ENCODE measurements around the gene ANKRD63. TPM values are rescaled to one million over a fixed set of nuclear protein-coding genes. Genes with fewer than 3 reads are reported as not detected.

Gene ANKRD63
- total and polyA plus RNA-seq, 2 donors (not counting 1 experiment from before 2014, with no cell fraction given), result not detected

- H3K4me2 ChIP-seq (ENCODE audit: extremely low read depth, insufficient read depth, low read length), result peak overlapping the region; percentile 58
- no peak overlapping the region for H3K27ac ChIP-seq (ENCODE audit: insufficient read depth, low read length)
- no peaks in the 10 kb centered on the region for H3K79me2 ChIP-seq (ENCODE audit: control insufficient read depth, insufficient read depth, low read length)
- DNase-seq (ENCODE audit: low read depth in 2 of 2), result no peak
- no peaks in the 10 kb centered on the region for H4K20me1 ChIP-seq (ENCODE audit: control insufficient read depth, extremely low read depth, insufficient read depth, low read length)
- TF ChIP-seq CTCF (conservative IDR thresholded peaks at IDR 0.05 in 1 of 2, IDR thresholded peaks at IDR 0.05 in 1 of 2; ENCODE audit: low read depth in 1 of 2, low read length in 2 of 2) (no peak), EZH2 (IDR thresholded peaks at IDR 0.05; ENCODE audit: low read length, missing control alignments) (peak; percentile 68)
- H3K36me3 ChIP-seq (ENCODE audit: control insufficient read depth, insufficient read depth, low read length), result no peaks in the 10 kb centered on the region
- H3K4me1 ChIP-seq (ENCODE audit: control insufficient read depth, extremely low read depth, insufficient read depth, low read length), result no peaks in the 10 kb centered on the region
- no peak overlapping the region for H2AFZ ChIP-seq (ENCODE audit: low read length)
- H3K27me3 ChIP-seq (ENCODE audit: control insufficient read depth, insufficient read depth, low read length), result peaks cover 40% of the 10 kb centered on the region
- H3K9me3 ChIP-seq (ENCODE audit: control insufficient read depth, insufficient read depth, low read depth, low read length), result no peaks in the 10 kb centered on the region
- peak overlapping the region in 3 of 4 experiments; percentile 33 to 49 (median 43) for H3K4me3 ChIP-seq (replicated peaks in 1 of 4; ENCODE audit: control extremely low read depth in 1 of 4, insufficient read depth in 1 of 4, low read depth in 3 of 4, low read length in 4 of 4)
- H3K9ac ChIP-seq (ENCODE audit: insufficient read depth, low read length), result no peak overlapping the region
Observed at GRCh38 chr15:40253167-40253790, 29.6 kb downstream of the ANKRD63 start.

GRCh38 chr15:40252438-40253166 is 30.3 kb downstream of the ANKRD63 start:
- Histone ChIP-seq H3K4me3 (replicated peaks in 1 of 4; ENCODE audit: control extremely low read depth in 1 of 4, insufficient read depth in 1 of 4, low read depth in 3 of 4, low read length in 4 of 4) (peak overlapping the region in 3 of 4 experiments; percentile 33 to 49 (median 43)), H3K27me3 (ENCODE audit: control insufficient read depth, insufficient read depth, low read length) (peaks cover 40% of the 10 kb centered on the region), H3K4me2 (ENCODE audit: extremely low read depth, insufficient read depth, low read length) (peak overlapping the region; percentile 58), H4K20me1 (ENCODE audit: control insufficient read depth, extremely low read depth, insufficient read depth, low read length) (no peaks in the 10 kb centered on the region), H3K9ac (ENCODE audit: insufficient read depth, low read length) (no peak overlapping the region), H3K4me1 (ENCODE audit: control insufficient read depth, extremely low read depth, insufficient read depth, low read length) (no peaks in the 10 kb centered on the region), H3K36me3 (ENCODE audit: control insufficient read depth, insufficient read depth, low read length) (no peaks in the 10 kb centered on the region), H2AFZ (ENCODE audit: low read length) (no peak overlapping the region), H3K79me2 (ENCODE audit: control insufficient read depth, insufficient read depth, low read length) (no peaks in the 10 kb centered on the region), H3K9me3 (ENCODE audit: control insufficient read depth, insufficient read depth, low read depth, low read length) (no peaks in the 10 kb centered on the region), H3K27ac (ENCODE audit: insufficient read depth, low read length) (no peak overlapping the region)
- TF ChIP-seq CTCF (conservative IDR thresholded peaks at IDR 0.05 in 1 of 2, IDR thresholded peaks at IDR 0.05 in 1 of 2; ENCODE audit: low read depth in 1 of 2, low read length in 2 of 2), result no peak
- TF ChIP-seq EZH2 (IDR thresholded peaks at IDR 0.05; ENCODE audit: low read length, missing control alignments), result peak; percentile 95
- peak in 1 of 2 donors; percentile 19 for DNase-seq (ENCODE audit: low read depth in 2 of 2)

- H3K4me3 ChIP-seq (replicated peaks in 1 of 4; ENCODE audit: control extremely low read depth in 1 of 4, insufficient read depth in 1 of 4, low read depth in 3 of 4, low read length in 4 of 4), result no peak overlapping the region
- no peak overlapping the region for H3K9ac ChIP-seq (ENCODE audit: insufficient read depth, low read length)
- no peaks in the 10 kb centered on the region for H3K4me1 ChIP-seq (ENCODE audit: control insufficient read depth, extremely low read depth, insufficient read depth, low read length)
- H3K27ac ChIP-seq (ENCODE audit: insufficient read depth, low read length), result no peak overlapping the region
- H3K9me3 ChIP-seq (ENCODE audit: control insufficient read depth, insufficient read depth, low read depth, low read length), result no peaks in the 10 kb centered on the region
- H2AFZ ChIP-seq (ENCODE audit: low read length), result no peak overlapping the region
- H3K79me2 ChIP-seq (ENCODE audit: control insufficient read depth, insufficient read depth, low read length), result no peaks in the 10 kb centered on the region
- peaks cover 42% of the 10 kb centered on the region for H3K27me3 ChIP-seq (ENCODE audit: control insufficient read depth, insufficient read depth, low read length)
- no peak for TF ChIP-seq CTCF (conservative IDR thresholded peaks at IDR 0.05 in 1 of 2, IDR thresholded peaks at IDR 0.05 in 1 of 2; ENCODE audit: low read depth in 1 of 2, low read length in 2 of 2)
- no peak for TF ChIP-seq EZH2 (IDR thresholded peaks at IDR 0.05; ENCODE audit: low read length, missing control alignments)
- no peaks in the 10 kb centered on the region for H3K36me3 ChIP-seq (ENCODE audit: control insufficient read depth, insufficient read depth, low read length)
- no peak overlapping the region for H3K4me2 ChIP-seq (ENCODE audit: extremely low read depth, insufficient read depth, low read length)
- H4K20me1 ChIP-seq (ENCODE audit: control insufficient read depth, extremely low read depth, insufficient read depth, low read length), result no peaks in the 10 kb centered on the region
- no peak for DNase-seq (ENCODE audit: low read depth in 2 of 2)
Observed at GRCh38 chr15:40252141-40252437, 30.8 kb downstream of the ANKRD63 start.

Measured in fibroblast of lung (primary cell).